Measurements from ENCODE around the gene TMEM14B.
"Not testable (repeated sequence)": the region's sequence is repeated elsewhere in the genome, so short reads cannot be mapped to it uniquely, and the experiment has no call there.

DNA sequence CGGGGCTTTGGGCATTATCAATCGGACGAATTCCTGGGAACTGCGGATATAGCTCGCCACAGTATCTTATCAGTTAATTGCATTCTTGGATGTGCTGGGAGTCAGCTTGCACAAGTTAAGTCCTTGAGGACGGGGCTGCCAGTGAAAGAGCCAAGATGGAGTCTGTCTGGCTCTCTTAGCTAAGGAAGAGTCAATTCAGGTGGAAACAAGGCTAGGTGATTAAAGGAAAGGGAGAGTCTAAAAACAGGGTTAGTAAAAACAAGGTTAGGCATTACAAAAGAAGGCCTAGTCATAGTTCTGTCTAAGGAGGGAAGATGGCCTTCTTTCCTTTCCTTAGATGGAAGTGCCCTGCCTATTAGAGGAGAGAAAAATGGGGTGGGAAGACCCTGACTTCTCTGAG lies 3.0 kb downstream of the TMEM14B start:
- TF ChIP-seq TCF4 (CRISPR knock-in tag; IDR thresholded peaks at IDR 0.05; ENCODE audit: borderline replicate concordance); CSDC2 (CRISPR knock-in tag; IDR thresholded peaks at IDR 0.05): not testable (repeated sequence)
- TF ChIP-seq, protein P1, sequence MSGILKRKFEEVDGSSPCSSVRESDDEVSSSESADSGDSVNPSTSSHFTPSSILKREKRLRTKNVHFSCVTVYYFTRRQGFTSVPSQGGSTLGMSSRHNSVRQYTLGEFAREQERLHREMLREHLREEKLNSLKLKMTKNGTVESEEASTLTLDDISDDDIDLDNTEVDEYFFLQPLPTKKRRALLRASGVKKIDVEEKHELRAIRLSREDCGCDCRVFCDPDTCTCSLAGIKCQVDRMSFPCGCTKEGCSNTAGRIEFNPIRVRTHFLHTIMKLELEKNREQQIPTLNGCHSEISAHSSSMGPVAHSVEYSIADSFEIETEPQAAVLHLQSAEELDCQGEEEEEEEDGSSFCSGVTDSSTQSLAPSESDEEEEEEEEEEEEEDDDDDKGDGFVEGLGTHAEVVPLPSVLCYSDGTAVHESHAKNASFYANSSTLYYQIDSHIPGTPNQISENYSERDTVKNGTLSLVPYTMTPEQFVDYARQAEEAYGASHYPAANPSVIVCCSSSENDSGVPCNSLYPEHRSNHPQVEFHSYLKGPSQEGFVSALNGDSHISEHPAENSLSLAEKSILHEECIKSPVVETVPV (CRISPR knock-in tag; IDR thresholded peaks at IDR 0.05), result not testable (repeated sequence)
